Glutamatergic neuron (in vitro differentiated cells): Measurements from ENCODE around the gene EFNA2. TPM values are rescaled to one million over a fixed set of nuclear protein-coding genes. Genes with fewer than 3 reads are reported as not detected.
A peak's percentile ranks its signal among the peaks of the same experiment; 100 is the strongest.

Experiments
- DNase-seq: peaks from one replicate; pipeline ENCODE4 v3.0.0; 2022
- H3K27ac Mint-ChIP-seq: one replicate; pipeline ENCODE4 v1.8.0; 2020; ENCODE audit warnings: mild to moderate bottlenecking, mixed read lengths, inconsistent platforms; ENCODE audit not compliant: unreplicated experiment
- H3K27me3 Mint-ChIP-seq: one replicate; pipeline ENCODE4 v1.8.0; 2020; ENCODE audit warnings: mild to moderate bottlenecking, moderate library complexity, mixed read lengths, inconsistent platforms; ENCODE audit not compliant: unreplicated experiment
- H3K36me3 Mint-ChIP-seq: one replicate; pipeline ENCODE4 v1.8.0; 2020; ENCODE audit warnings: mild to moderate bottlenecking, mixed read lengths, inconsistent platforms; ENCODE audit not compliant: unreplicated experiment
- H3K4me1 Mint-ChIP-seq: one replicate; pipeline ENCODE4 v1.8.0; 2020; ENCODE audit warnings: mild to moderate bottlenecking, low read depth, mixed read lengths, inconsistent platforms; ENCODE audit not compliant: unreplicated experiment
- H3K4me3 Mint-ChIP-seq: one replicate; pipeline ENCODE4 v1.8.0; 2020; ENCODE audit warnings: mild to moderate bottlenecking, mixed read lengths, inconsistent platforms; ENCODE audit not compliant: unreplicated experiment
- H3K9me3 Mint-ChIP-seq: one replicate; pipeline ENCODE4 v1.8.0; 2020; ENCODE audit warnings: mild to moderate bottlenecking, moderate library complexity, mixed read lengths, inconsistent platforms; ENCODE audit not compliant: unreplicated experiment
- total RNA-seq: library from RNA; stranded (reverse); fragmentation: NEBNext Ultra II Directional; extraction: Animal tissue kit (Norgen Biotek cat#: 25700); gene quantifications from one replicate; pipeline ENCODE4 v1.2.1, GENCODE V29; 2021; ENCODE audit not compliant: unreplicated experiment
- TF ChIP-seq, protein P1 (sequence below): fragments of 200-600 bp; sonication (generic); IDR thresholded peaks from one replicate; pipeline ENCODE4 v1.5.0; 2021; ENCODE audit not compliant: partially characterized antibody, unreplicated experiment

EFNA2 gene
- total RNA-seq, 1 donor from 2014 or later, result 61.4 TPM

GRCh38 chr19:1264801-1265614, 20.7 kb upstream of the EFNA2 start:
- no peaks in the 10 kb centered on the region for H3K36me3 Mint-ChIP-seq
- TF ChIP-seq, protein P1, sequence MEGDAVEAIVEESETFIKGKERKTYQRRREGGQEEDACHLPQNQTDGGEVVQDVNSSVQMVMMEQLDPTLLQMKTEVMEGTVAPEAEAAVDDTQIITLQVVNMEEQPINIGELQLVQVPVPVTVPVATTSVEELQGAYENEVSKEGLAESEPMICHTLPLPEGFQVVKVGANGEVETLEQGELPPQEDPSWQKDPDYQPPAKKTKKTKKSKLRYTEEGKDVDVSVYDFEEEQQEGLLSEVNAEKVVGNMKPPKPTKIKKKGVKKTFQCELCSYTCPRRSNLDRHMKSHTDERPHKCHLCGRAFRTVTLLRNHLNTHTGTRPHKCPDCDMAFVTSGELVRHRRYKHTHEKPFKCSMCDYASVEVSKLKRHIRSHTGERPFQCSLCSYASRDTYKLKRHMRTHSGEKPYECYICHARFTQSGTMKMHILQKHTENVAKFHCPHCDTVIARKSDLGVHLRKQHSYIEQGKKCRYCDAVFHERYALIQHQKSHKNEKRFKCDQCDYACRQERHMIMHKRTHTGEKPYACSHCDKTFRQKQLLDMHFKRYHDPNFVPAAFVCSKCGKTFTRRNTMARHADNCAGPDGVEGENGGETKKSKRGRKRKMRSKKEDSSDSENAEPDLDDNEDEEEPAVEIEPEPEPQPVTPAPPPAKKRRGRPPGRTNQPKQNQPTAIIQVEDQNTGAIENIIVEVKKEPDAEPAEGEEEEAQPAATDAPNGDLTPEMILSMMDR, result no peak
- H3K27me3 Mint-ChIP-seq, result peaks cover 12% of the 10 kb centered on the region
- H3K9me3 Mint-ChIP-seq, result peaks cover 11% of the 10 kb centered on the region
- peak overlapping the region; percentile 68 for H3K4me3 Mint-ChIP-seq
- peak overlapping the region; percentile 78 for H3K27ac Mint-ChIP-seq
- peak; percentile 67 for DNase-seq
- peaks cover 31% of the 10 kb centered on the region for H3K4me1 Mint-ChIP-seq

DNA sequence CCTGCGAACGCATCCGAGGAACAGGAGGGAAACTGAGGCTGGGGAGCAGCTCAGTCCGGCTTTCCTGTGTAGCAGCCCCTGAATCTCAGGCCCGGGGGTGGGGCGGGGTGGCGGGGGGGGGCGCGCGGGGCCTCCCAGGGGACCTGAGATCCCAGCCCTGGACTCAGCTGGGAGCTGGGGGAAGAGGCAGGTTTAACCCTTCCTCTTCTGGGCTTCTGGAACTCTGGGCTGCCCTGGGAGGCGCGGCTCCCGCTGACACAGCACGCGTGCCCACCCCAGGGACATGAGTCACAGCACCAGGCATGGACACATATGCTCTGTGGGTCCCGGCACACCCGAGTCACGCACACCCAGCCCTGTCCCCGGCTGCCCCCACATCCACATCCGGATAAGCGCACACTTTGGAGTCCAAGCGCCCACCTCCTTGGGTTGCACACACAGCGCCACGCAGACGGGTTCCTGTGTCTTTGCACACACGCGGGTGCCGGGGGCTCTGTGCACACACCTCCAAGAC, 20.0 kb upstream of the EFNA2 start:
- no peaks in the 10 kb centered on the region for H3K36me3 Mint-ChIP-seq
- TF ChIP-seq, protein P1, result no peak
- peaks cover 17% of the 10 kb centered on the region for H3K9me3 Mint-ChIP-seq
- H3K4me3 Mint-ChIP-seq, result peak overlapping the region; percentile 72
- peaks cover 37% of the 10 kb centered on the region for H3K4me1 Mint-ChIP-seq
- peak overlapping the region; percentile 87 for H3K27ac Mint-ChIP-seq
- DNase-seq, result peak; percentile 63
- peaks cover 14% of the 10 kb centered on the region for H3K27me3 Mint-ChIP-seq

- TF ChIP-seq, protein P1, result no peak
- H3K4me1 Mint-ChIP-seq, result peaks cover 41% of the 10 kb centered on the region
- H3K27ac Mint-ChIP-seq, result peak overlapping the region; percentile 87
- DNase-seq, result peak; percentile 85
- peaks cover 13% of the 10 kb centered on the region for H3K27me3 Mint-ChIP-seq
- peak overlapping the region; percentile 72 for H3K4me3 Mint-ChIP-seq
- H3K9me3 Mint-ChIP-seq, result peaks cover 16% of the 10 kb centered on the region
- H3K36me3 Mint-ChIP-seq, result no peaks in the 10 kb centered on the region
Observed at GRCh38 chr19:1266129-1266915, 19.4 kb upstream of the EFNA2 start.

- peak overlapping the region; percentile 76 for H3K4me3 Mint-ChIP-seq
- H3K4me1 Mint-ChIP-seq, result peaks cover 37% of the 10 kb centered on the region
- H3K27ac Mint-ChIP-seq, result peak overlapping the region; percentile 38
- no peaks in the 10 kb centered on the region for H3K36me3 Mint-ChIP-seq
- H3K9me3 Mint-ChIP-seq, result peaks cover 13% of the 10 kb centered on the region
- TF ChIP-seq, protein P1, result peak; percentile 99
- H3K27me3 Mint-ChIP-seq, result peaks cover 15% of the 10 kb centered on the region
- peak; percentile 91 for DNase-seq
Observed at GRCh38 chr19:1266916-1267476, 18.7 kb upstream of the EFNA2 start.
